ENCODE measurements around the gene RAP2B. TPM values are rescaled to one million over a fixed set of nuclear protein-coding genes. Genes with fewer than 3 reads are reported as not detected.

The RAP2B gene
- total RNA-seq, 1 experiment from 2014 or later = 18.2 TPM

- no peak overlapping the region for H3K4me3 Mint-ChIP-seq
- Histone ChIP-seq H3K23me2 (ENCODE audit: insufficient read length, low read depth, low read length, poor library complexity, severe bottlenecking) (peaks cover 10% of the 10 kb centered on the region), H3K27me3 (ENCODE audit: insufficient read depth, low read length) (no peaks in the 10 kb centered on the region), H3K9me3 (ENCODE audit: control insufficient read depth, low read depth, low read length) (no peaks in the 10 kb centered on the region), H3K27ac (ENCODE audit: insufficient read length, low read depth, low read length) (no peak overlapping the region), H3K4me2 (ENCODE audit: insufficient read depth, insufficient read length, low read length) (no peak overlapping the region), H3K79me2 (ENCODE audit: insufficient read depth, low read length) (peaks cover 14% of the 10 kb centered on the region; the same call in 1 of the 2 replicates), H2BK120ac (ENCODE audit: low read depth, low read length, poor library complexity, severe bottlenecking) (no peak overlapping the region), H4K20me1 (ENCODE audit: control insufficient read depth, insufficient read depth, insufficient read length) (no peaks in the 10 kb centered on the region), H3T11ph (ENCODE audit: low read length) (no peak overlapping the region), H2BK15ac (ENCODE audit: low read depth, low read length) (no peak overlapping the region), H2AFZ (ENCODE audit: low read length) (no peak overlapping the region), H3K4ac (ENCODE audit: low read depth, low read length) (no peak overlapping the region), H3K9ac (ENCODE audit: extremely low read depth, insufficient read length, low read length) (no peak overlapping the region), H2AK5ac (ENCODE audit: insufficient read length, low read length) (no peak overlapping the region), H4K5ac (ENCODE audit: insufficient read length, low read depth, low read length) (no peak overlapping the region), H3K23ac (ENCODE audit: insufficient read length, low read depth, low read length) (no peak overlapping the region), H3K79me1 (ENCODE audit: insufficient read depth, low read depth, low read length, poor library complexity, severe bottlenecking) (no peaks in the 10 kb centered on the region), H4K8ac (replicated peaks; ENCODE audit: insufficient read length, low read depth, low read length) (no peak overlapping the region), H3K56ac (ENCODE audit: insufficient read length, low read depth, low read length) (no peak overlapping the region), H3K14ac (ENCODE audit: insufficient read depth, low read length) (no peak overlapping the region), H2BK20ac (ENCODE audit: low read depth, low read length, poor library complexity, severe bottlenecking) (no peak overlapping the region), H4K91ac (ENCODE audit: insufficient read length, low read depth, low read length) (no peak overlapping the region), H3K18ac (ENCODE audit: insufficient read length, low read depth, low read length) (no peak overlapping the region), H2BK5ac (ENCODE audit: insufficient read length, low read length) (no peak overlapping the region), H3K4me1 (ENCODE audit: insufficient read depth, low read length) (no peaks in the 10 kb centered on the region), H2BK12ac (ENCODE audit: insufficient read length, low read depth, low read length) (no peak overlapping the region)
- H3K36me3 Mint-ChIP-seq (ENCODE audit: insufficient read depth in 1 of 3, low read depth in 3 of 3) = peaks cover 1 to 5% (median 3%) of the 10 kb centered on the region in 3 experiments; a peak in 3 of 7 replicates
- DNase-seq = no peak
- TF ChIP-seq, protein P1, sequence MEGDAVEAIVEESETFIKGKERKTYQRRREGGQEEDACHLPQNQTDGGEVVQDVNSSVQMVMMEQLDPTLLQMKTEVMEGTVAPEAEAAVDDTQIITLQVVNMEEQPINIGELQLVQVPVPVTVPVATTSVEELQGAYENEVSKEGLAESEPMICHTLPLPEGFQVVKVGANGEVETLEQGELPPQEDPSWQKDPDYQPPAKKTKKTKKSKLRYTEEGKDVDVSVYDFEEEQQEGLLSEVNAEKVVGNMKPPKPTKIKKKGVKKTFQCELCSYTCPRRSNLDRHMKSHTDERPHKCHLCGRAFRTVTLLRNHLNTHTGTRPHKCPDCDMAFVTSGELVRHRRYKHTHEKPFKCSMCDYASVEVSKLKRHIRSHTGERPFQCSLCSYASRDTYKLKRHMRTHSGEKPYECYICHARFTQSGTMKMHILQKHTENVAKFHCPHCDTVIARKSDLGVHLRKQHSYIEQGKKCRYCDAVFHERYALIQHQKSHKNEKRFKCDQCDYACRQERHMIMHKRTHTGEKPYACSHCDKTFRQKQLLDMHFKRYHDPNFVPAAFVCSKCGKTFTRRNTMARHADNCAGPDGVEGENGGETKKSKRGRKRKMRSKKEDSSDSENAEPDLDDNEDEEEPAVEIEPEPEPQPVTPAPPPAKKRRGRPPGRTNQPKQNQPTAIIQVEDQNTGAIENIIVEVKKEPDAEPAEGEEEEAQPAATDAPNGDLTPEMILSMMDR (conservative IDR thresholded peaks at IDR 0.05) = no peak
- H3K27ac Mint-ChIP-seq = no peak overlapping the region
- WGBS (ENCODE audit: extremely low coverage, insufficient read length, low lambda C conversion rate) = no CpG with 5 or more reads among the region's 3 CpGs
- H3K4me1 Mint-ChIP-seq = peaks cover 31% of the 10 kb centered on the region in 2 experiments
- H3K9me3 Mint-ChIP-seq = no peaks in the 10 kb centered on the region
- H3K27me3 Mint-ChIP-seq (ENCODE audit: low read depth) = no peaks in the 10 kb centered on the region
Observed at GRCh38 chr3:153166206-153166605, 4.2 kb downstream of the RAP2B start.

Measured in H9 (cell line).